Progenitor cell of endocrine pancreas (in vitro differentiated cells): ENCODE data around the gene KRTAP10-4. TPM values are rescaled to one million over a fixed set of nuclear protein-coding genes. Genes with fewer than 3 reads are reported as not detected.

Source experiments
- DNase-seq: peaks from one replicate; pipeline ENCODE4 v3.0.0; 2021; ENCODE audit warnings: low spot score; ENCODE audit not compliant: unreplicated experiment
- H3K27ac Mint-ChIP-seq: 2 replicates; pipeline ENCODE4 v1.8.0; 2021; ENCODE audit warnings: mild to moderate bottlenecking, moderate library complexity, mixed read lengths
- H3K27me3 Mint-ChIP-seq: 2 replicates; pipeline ENCODE4 v1.8.0; 2021; ENCODE audit warnings: mixed read lengths
- H3K36me3 Mint-ChIP-seq: 2 replicates; pipeline ENCODE4 v1.8.0; 2022; ENCODE audit warnings: mixed read lengths; ENCODE audit not compliant: insufficient read depth
- H3K4me1 Mint-ChIP-seq: 2 replicates; pipeline ENCODE4 v1.8.0; 2021; ENCODE audit warnings: low read depth, mixed read lengths
- H3K4me3 Mint-ChIP-seq: 2 replicates; pipeline ENCODE4 v1.8.0; 2021; ENCODE audit warnings: low read depth, mild to moderate bottlenecking, moderate library complexity, mixed read lengths
- H3K9me3 Mint-ChIP-seq: 2 replicates; pipeline ENCODE4 v1.8.0; 2021; ENCODE audit warnings: low read depth, mixed read lengths
- CTCF ChIP-seq: fragments of 200-600 bp; sonication (generic); IDR thresholded peaks from one replicate; pipeline ENCODE4 v1.5.0; 2021; ENCODE audit warnings: antibody characterized with exemption, mild to moderate bottlenecking; ENCODE audit not compliant: unreplicated experiment
- total RNA-seq: library from RNA; stranded (reverse); gene quantifications from 2 replicates; pipeline ENCODE4 v1.2.1, GENCODE V29; 2021

The KRTAP10-4 gene
- total RNA-seq, 1 donor from 2014 or later = not detected

- H3K9me3 Mint-ChIP-seq = peaks cover 13% of the 10 kb centered on the region
- H3K4me3 Mint-ChIP-seq = no peak overlapping the region
- peaks cover 10% of the 10 kb centered on the region for H3K27me3 Mint-ChIP-seq
- peaks cover 4% of the 10 kb centered on the region for H3K36me3 Mint-ChIP-seq
- peaks cover 16% of the 10 kb centered on the region for H3K4me1 Mint-ChIP-seq
- H3K27ac Mint-ChIP-seq = no peak overlapping the region
- no peak for TF ChIP-seq CTCF
- DNase-seq = no peak
Measured at GRCh38 chr21:44550807-44551206, 22.7 kb upstream of the KRTAP10-4 start.

DNA sequence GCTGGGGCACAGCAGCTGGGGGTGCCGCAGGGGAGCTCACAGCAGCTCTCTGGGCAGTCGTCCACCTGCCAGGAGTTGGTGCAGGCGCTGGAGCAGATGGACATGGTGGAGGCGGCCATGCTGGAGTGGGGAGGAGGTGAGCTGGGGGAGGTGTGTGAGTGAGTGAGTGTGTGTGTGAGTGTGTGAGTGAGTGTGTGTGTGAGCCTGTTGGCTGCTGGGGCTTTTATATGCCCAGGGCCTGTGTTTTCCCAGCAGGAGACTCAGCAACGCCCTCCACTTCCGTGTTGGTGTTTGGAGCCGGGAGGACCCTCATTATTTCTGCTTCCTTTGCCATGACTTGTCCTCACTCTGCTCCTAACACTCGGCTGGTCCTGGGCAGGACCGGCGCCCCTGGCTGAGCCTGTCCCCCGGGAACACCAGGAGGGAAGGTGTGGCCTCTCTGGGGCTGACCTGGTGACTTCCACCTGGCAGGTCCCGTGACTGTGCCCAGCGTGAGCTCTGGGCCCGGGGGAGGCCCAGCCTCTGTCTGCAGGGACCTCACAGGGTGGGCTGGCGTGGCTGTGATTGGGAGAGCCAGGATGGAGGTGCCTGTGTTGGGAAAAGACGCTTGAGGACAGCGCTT lies 22.1 kb upstream of the KRTAP10-4 start, which contains the start of gene KRTAP10-2:
KRTAP10-2 (minus strand) TSS at position 166 of the 622 bp plus-strand sequence; CDS start at position 119, 47 bp downstream.
- H3K27me3 Mint-ChIP-seq = peaks cover 10% of the 10 kb centered on the region
- peak; percentile 8 for DNase-seq
- H3K4me1 Mint-ChIP-seq = peaks cover 16% of the 10 kb centered on the region
- H3K4me3 Mint-ChIP-seq = no peak within 1 kb of the TSS
- H3K36me3 Mint-ChIP-seq = peaks cover 4% of the 10 kb centered on the region
- peak within 1 kb of the TSS; percentile 82 for H3K27ac Mint-ChIP-seq
- no peak for TF ChIP-seq CTCF
- peaks cover 13% of the 10 kb centered on the region for H3K9me3 Mint-ChIP-seq

- Mint-ChIP-seq H3K4me1 (peaks cover 16% of the 10 kb centered on the region), H3K9me3 (peaks cover 7% of the 10 kb centered on the region), H3K36me3 (peaks cover under 1% of the 10 kb centered on the region), H3K27ac (no peak overlapping the region), H3K4me3 (no peak overlapping the region), H3K27me3 (peaks cover 10% of the 10 kb centered on the region)
- TF ChIP-seq CTCF = no peak
- DNase-seq = peak; percentile 8
Measured at GRCh38 chr21:44552136-44552535, 21.4 kb upstream of the KRTAP10-4 start.

DNA sequence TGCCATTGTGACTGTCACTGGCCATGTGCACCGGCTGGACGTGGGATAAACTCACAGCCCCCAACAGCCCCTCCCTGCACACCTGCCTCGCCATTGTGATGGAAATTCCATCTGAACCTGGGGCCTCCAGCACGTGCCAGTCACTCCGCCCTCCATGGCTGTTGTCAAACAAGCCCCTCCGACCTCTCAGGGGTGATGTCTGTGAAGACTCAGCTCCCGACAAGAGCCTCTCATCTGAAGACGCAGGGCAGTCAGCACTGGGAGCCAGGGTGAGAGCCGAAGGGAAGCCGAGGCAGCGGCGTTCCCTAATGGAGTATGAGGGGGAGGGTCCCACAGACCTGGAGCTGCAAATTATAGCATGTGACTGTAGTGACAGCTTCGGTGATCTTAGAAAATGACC lies 20.8 kb upstream of the KRTAP10-4 start:
- H3K27me3 Mint-ChIP-seq = peaks cover 12% of the 10 kb centered on the region
- H3K9me3 Mint-ChIP-seq = peaks cover 1% of the 10 kb centered on the region
- no peaks in the 10 kb centered on the region for H3K36me3 Mint-ChIP-seq
- peaks cover 18% of the 10 kb centered on the region for H3K4me1 Mint-ChIP-seq
- no peak overlapping the region for H3K27ac Mint-ChIP-seq
- no peak for DNase-seq
- TF ChIP-seq CTCF = no peak
- H3K4me3 Mint-ChIP-seq = no peak overlapping the region

- Mint-ChIP-seq H3K36me3 (no peaks in the 10 kb centered on the region), H3K9me3 (peaks cover under 1% of the 10 kb centered on the region), H3K4me1 (peaks cover 4% of the 10 kb centered on the region), H3K27ac (no peak overlapping the region), H3K27me3 (peaks cover 18% of the 10 kb centered on the region), H3K4me3 (no peak overlapping the region)
- TF ChIP-seq CTCF = no peak
- peak; percentile 7 for DNase-seq
Measured at GRCh38 chr21:44555200-44555875, 18.2 kb upstream of the KRTAP10-4 start.
